Astrocyte (in vitro differentiated cells and primary cell): ENCODE measurements around the gene PYROXD2. TPM values are rescaled to one million over a fixed set of nuclear protein-coding genes. Genes with fewer than 3 reads are reported as not detected.

ENCODE experiments used
- DNase-seq: peaks from one replicate; pipeline ENCODE4 v3.0.0-alpha.2; 2010; ENCODE audit warnings: low read depth
- FAIRE-seq: peaks from 2 replicates; lab custom pipeline; 2011; peaks lifted over from hg19 to GRCh38; lab: Jason Lieb, UNC
- H2AFZ ChIP-seq: 2 replicates; pipeline ENCODE4 v1.6.0; 2012; ENCODE audit warnings: low read depth, low read length, inconsistent platforms
- H3K27ac ChIP-seq: 2 replicates; pipeline ENCODE4 v1.5.1; 2011; ENCODE audit warnings: low read depth, low read length, inconsistent platforms
- H3K27me3 ChIP-seq: 2 replicates; pipeline ENCODE4 v1.6.0; 2011; ENCODE audit warnings: low read length, inconsistent platforms; ENCODE audit not compliant: insufficient read depth
- H3K36me3 ChIP-seq: 2 replicates; pipeline ENCODE4 v1.5.1; 2011; ENCODE audit warnings: low read length, inconsistent platforms; ENCODE audit not compliant: insufficient read depth
- H3K4me1 ChIP-seq: 2 replicates; pipeline ENCODE4 v1.5.1; 2011; ENCODE audit warnings: low read length, inconsistent platforms; ENCODE audit not compliant: insufficient read depth
- H3K4me2 ChIP-seq: 2 replicates; pipeline ENCODE4 v1.6.0; 2012; ENCODE audit warnings: low read length, inconsistent platforms
- H3K4me3 ChIP-seq: 2 replicates; pipeline ENCODE4 v1.5.1; 2011; ENCODE audit warnings: low read depth, mild to moderate bottlenecking, low read length, inconsistent platforms; ENCODE audit not compliant: insufficient read depth
- H3K79me2 ChIP-seq: 2 replicates; pipeline ENCODE4 v1.6.0; 2012; ENCODE audit warnings: mild to moderate bottlenecking, low read length, inconsistent platforms; ENCODE audit not compliant: insufficient read depth
- H3K9ac ChIP-seq: 2 replicates; pipeline ENCODE4 v1.6.0; 2012; ENCODE audit warnings: mild to moderate bottlenecking, low read length, inconsistent platforms
- H3K9me3 ChIP-seq: 2 replicates; pipeline ENCODE4 v1.5.1; 2012; ENCODE audit warnings: low read depth, mild to moderate bottlenecking, low read length, inconsistent platforms; ENCODE audit not compliant: insufficient read depth
- H4K20me1 ChIP-seq: 2 replicates; pipeline ENCODE4 v1.6.0; 2012; ENCODE audit warnings: low read length, inconsistent platforms; ENCODE audit not compliant: insufficient read depth
- H3K27ac Mint-ChIP-seq: one replicate; pipeline ENCODE4 v1.8.0; 2021; ENCODE audit warnings: mild to moderate bottlenecking, mixed read lengths; ENCODE audit not compliant: unreplicated experiment
- H3K27me3 Mint-ChIP-seq: one replicate; pipeline ENCODE4 v1.8.0; 2021; ENCODE audit warnings: low read depth, mixed read lengths; ENCODE audit not compliant: unreplicated experiment
- H3K36me3 Mint-ChIP-seq: one replicate; pipeline ENCODE4 v1.8.0; 2021; ENCODE audit warnings: low read depth, mixed read lengths; ENCODE audit not compliant: unreplicated experiment
- H3K4me1 Mint-ChIP-seq: one replicate; pipeline ENCODE4 v1.8.0; 2021; ENCODE audit warnings: low read depth, mixed read lengths; ENCODE audit not compliant: unreplicated experiment
- H3K4me3 Mint-ChIP-seq: one replicate; pipeline ENCODE4 v1.8.0; 2021; ENCODE audit warnings: mild to moderate bottlenecking, moderate library complexity, mixed read lengths; ENCODE audit not compliant: unreplicated experiment
- H3K9me3 Mint-ChIP-seq: one replicate; pipeline ENCODE4 v1.8.0; 2021; ENCODE audit warnings: mild to moderate bottlenecking, mixed read lengths; ENCODE audit not compliant: unreplicated experiment
- CTCF ChIP-seq: IDR thresholded peaks from 2 replicates; pipeline ENCODE4 v1.5.1; 2011; ENCODE audit warnings: low read depth, mild to moderate bottlenecking, inconsistent platforms, low read length, moderate library complexity; ENCODE audit not compliant: insufficient read depth
- EZH2 ChIP-seq: IDR thresholded peaks from 2 replicates; pipeline ENCODE4 v1.6.1; 2012; ENCODE audit warnings: mild to moderate bottlenecking, low read length, inconsistent platforms; ENCODE audit not compliant: insufficient read depth
- total RNA-seq: library from RNA; stranded (reverse); gene quantifications from 2 replicates; pipeline ENCODE4 v1.2.1, GENCODE V29; 2021

Gene PYROXD2
- total RNA-seq, 1 donor from 2014 or later = 4.5 TPM

DNA sequence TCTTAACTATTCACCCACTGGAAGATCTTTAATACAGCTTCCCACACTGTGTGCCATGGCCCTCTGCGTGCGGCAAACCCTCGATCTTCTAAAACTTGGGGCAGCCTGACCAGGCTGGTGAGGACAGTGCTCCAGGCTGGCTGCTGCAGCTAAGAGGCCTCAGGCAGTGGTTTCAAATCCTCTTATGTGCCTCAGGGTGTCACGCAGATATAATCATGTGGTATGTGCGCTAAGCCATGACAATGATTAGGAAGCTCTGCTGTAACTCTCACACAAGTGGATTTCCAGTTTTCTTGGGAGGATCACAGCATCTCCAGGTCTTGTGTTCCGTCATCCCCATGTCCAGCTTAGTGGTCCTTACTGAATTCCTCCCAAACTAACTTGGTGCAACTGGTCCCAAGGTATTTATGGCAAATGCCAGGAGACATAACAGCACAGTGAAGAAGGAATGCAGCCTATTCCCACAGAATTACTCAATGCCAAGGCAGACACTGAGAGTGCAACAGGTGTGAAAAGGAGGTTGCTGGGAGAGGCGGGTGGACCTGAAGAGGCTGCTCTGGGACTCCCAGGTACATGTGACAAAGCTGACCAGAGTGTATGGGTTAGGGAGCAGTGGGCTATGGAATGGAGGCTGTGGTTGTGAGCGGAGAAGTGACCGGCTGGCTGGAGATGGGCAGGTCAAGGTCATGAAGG lies 29.5 kb upstream of the PYROXD2 start:
- Histone ChIP-seq H2AFZ (no peak overlapping the region), H3K4me2 (no peak overlapping the region), H3K36me3 (peaks cover 17% of the 10 kb centered on the region), H3K4me3 (no peak overlapping the region), H3K9me3 (no peaks in the 10 kb centered on the region), H4K20me1 (peaks cover 17% of the 10 kb centered on the region), H3K4me1 (peaks cover 4% of the 10 kb centered on the region), H3K27me3 (no peaks in the 10 kb centered on the region), H3K79me2 (peaks cover 25% of the 10 kb centered on the region), H3K9ac (no peak overlapping the region), H3K27ac (no peak overlapping the region)
- no peak for DNase-seq
- H3K27ac Mint-ChIP-seq = no peak overlapping the region
- TF ChIP-seq EZH2 (no peak), CTCF (no peak)
- H3K36me3 Mint-ChIP-seq = peaks cover 12% of the 10 kb centered on the region
- no peak for FAIRE-seq
- peaks cover 2% of the 10 kb centered on the region for H3K9me3 Mint-ChIP-seq
- H3K4me3 Mint-ChIP-seq = peak overlapping the region; percentile 31
- H3K4me1 Mint-ChIP-seq = no peaks in the 10 kb centered on the region
- no peaks in the 10 kb centered on the region for H3K27me3 Mint-ChIP-seq

- no peak overlapping the region for H3K4me3 Mint-ChIP-seq
- H3K27me3 ChIP-seq = no peaks in the 10 kb centered on the region
- H3K36me3 ChIP-seq = peaks cover 13% of the 10 kb centered on the region
- no peaks in the 10 kb centered on the region for H3K9me3 ChIP-seq
- peaks cover 26% of the 10 kb centered on the region for H3K36me3 Mint-ChIP-seq
- no peak overlapping the region for H3K4me2 ChIP-seq
- no peaks in the 10 kb centered on the region for H3K27me3 Mint-ChIP-seq
- FAIRE-seq (no peak), DNase-seq (no peak)
- peaks cover 7% of the 10 kb centered on the region for H3K79me2 ChIP-seq
- TF ChIP-seq EZH2 = no peak
- no peak for TF ChIP-seq CTCF
- H3K9ac ChIP-seq = no peak overlapping the region
- peaks cover 8% of the 10 kb centered on the region for H3K4me1 Mint-ChIP-seq
- H2AFZ ChIP-seq = no peak overlapping the region
- no peak overlapping the region for H3K4me3 ChIP-seq
- no peak overlapping the region for H3K27ac Mint-ChIP-seq
- H3K27ac ChIP-seq = no peak overlapping the region
- peaks cover 2% of the 10 kb centered on the region for H3K9me3 Mint-ChIP-seq
- H3K4me1 ChIP-seq = peaks cover 12% of the 10 kb centered on the region
- H4K20me1 ChIP-seq = peaks cover 8% of the 10 kb centered on the region
Observed at GRCh38 chr10:98438715-98439114, 23.7 kb upstream of the PYROXD2 start.

DNA sequence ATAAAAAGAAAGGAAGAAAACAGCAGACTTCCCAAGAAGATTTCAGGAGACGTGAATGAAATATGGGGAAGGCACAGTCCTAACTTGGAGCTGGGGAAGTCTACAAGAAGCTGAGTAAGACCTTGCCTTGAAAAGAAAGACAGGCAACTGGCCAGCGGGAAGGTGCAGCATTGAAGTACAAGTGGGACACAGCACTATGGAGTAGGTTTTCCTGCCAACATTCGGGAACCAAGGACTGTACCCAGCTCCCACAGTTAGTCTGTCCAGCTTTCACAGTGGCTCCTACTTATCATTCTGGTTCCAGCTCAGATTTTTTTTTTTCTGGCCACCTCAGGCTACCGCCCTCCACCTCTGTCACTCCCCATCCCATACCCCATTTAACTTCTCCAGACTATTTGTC lies 21.7 kb upstream of the PYROXD2 start:
- FAIRE-seq = no peak
- Histone ChIP-seq H3K4me2 (no peak overlapping the region), H4K20me1 (peaks cover 4% of the 10 kb centered on the region), H3K4me3 (no peak overlapping the region), H2AFZ (no peak overlapping the region), H3K27me3 (no peaks in the 10 kb centered on the region), H3K27ac (no peak overlapping the region), H3K79me2 (no peaks in the 10 kb centered on the region), H3K36me3 (peaks cover 15% of the 10 kb centered on the region), H3K9ac (no peak overlapping the region), H3K4me1 (peaks cover 12% of the 10 kb centered on the region), H3K9me3 (peaks cover 3% of the 10 kb centered on the region)
- no peak overlapping the region for H3K27ac Mint-ChIP-seq
- no peak overlapping the region for H3K4me3 Mint-ChIP-seq
- no peaks in the 10 kb centered on the region for H3K27me3 Mint-ChIP-seq
- H3K36me3 Mint-ChIP-seq = peaks cover 29% of the 10 kb centered on the region
- peaks cover 8% of the 10 kb centered on the region for H3K4me1 Mint-ChIP-seq
- DNase-seq = no peak
- peaks cover 2% of the 10 kb centered on the region for H3K9me3 Mint-ChIP-seq
- TF ChIP-seq CTCF (no peak), EZH2 (no peak)
